HepG2 (cell line): ENCODE results near the gene BRIP1. TPM values are rescaled to one million over a fixed set of nuclear protein-coding genes. Genes with fewer than 3 reads are reported as not detected.

Experiments
- ATAC-seq: fragments of 200-7000 bp; cut with Tn5 transposase; 3 replicates; pipeline ENCODE4 v1.9.1; 2020; ENCODE audit warnings: mild to moderate bottlenecking, moderate library complexity
- BruUV-seq: library from RNA; stranded (reverse); fragments of 400-500 nt; replicated peaks from 2 replicates; lab custom pipeline; 2021; lab: Mats Ljungman, UMichigan
- CTCF ChIA-PET: fragments of 300-600 bp; formaldehyde crosslinking; extraction: SDS; loops from one replicate; lab custom pipeline; 2021; ENCODE audit warnings: low total read pairs, inconsistent platforms, low intra/inter-chr PET ratio; lab: Yijun Ruan, JAX
- POLR2A ChIA-PET: fragments of 350-600 bp; sonication (Branson Sonifier 250); formaldehyde crosslinking; loops from one replicate; lab custom pipeline; 2020; ENCODE audit warnings: antibody characterized with exemption, inconsistent platforms; lab: Yijun Ruan, JAX
- DNase-seq: peaks from one replicate; pipeline ENCODE4 v3.0.0-alpha.2; 2015; ENCODE audit warnings: low spot score
- FAIRE-seq: peaks from 3 replicates; lab custom pipeline; 2011; peaks lifted over from hg19 to GRCh38; lab: Jason Lieb, UNC
- H2AFZ ChIP-seq: one replicate; pipeline ENCODE4 v1.6.1; 2011; ENCODE audit warnings: low read length, inconsistent platforms
- H3K27ac ChIP-seq: fragments of 300-600 bp; 3 replicates; pipeline ENCODE4 v1.8.0; 2011; ENCODE audit warnings: mixed run types, mild to moderate bottlenecking, mixed read lengths, low read length, inconsistent platforms; ENCODE audit not compliant: insufficient read depth; ENCODE audit errors: extremely low read length
- H3K27me3 ChIP-seq, 2 experiments: fragments of 200-600 bp in 1 of 2; 2 replicates in 1 of 2; 3 replicates in 1 of 2; pipeline versions ENCODE4 v1.6.0 to v1.8.0; 2011; ENCODE audit warnings: low read length in 2 of 2, mild to moderate bottlenecking in 2 of 2, moderate library complexity in 2 of 2, inconsistent platforms in 1 of 2; ENCODE audit not compliant: insufficient read depth in 2 of 2, control insufficient read depth in 1 of 2
- H3K36me3 ChIP-seq, 2 experiments: fragments of 200-600 bp in 1 of 2; replicated peaks in 1 of 2; 2 replicates in 1 of 2; 3 replicates in 1 of 2; pipeline versions ENCODE4 v1.5.1 to v1.8.0; 2011; ENCODE audit warnings: low read length in 2 of 2, inconsistent platforms in 1 of 2; ENCODE audit not compliant: insufficient read depth in 2 of 2, control insufficient read depth in 1 of 2
- H3K4me1 ChIP-seq: 2 replicates; pipeline ENCODE4 v1.5.1; 2012; ENCODE audit warnings: low read length, inconsistent platforms; ENCODE audit not compliant: insufficient read depth
- H3K4me2 ChIP-seq: 2 replicates; pipeline ENCODE4 v1.6.0; 2011; ENCODE audit warnings: low read depth, low read length, inconsistent platforms
- H3K4me3 ChIP-seq, 3 experiments: fragments of 200-600 bp in 1 of 3; sonication (generic), shearing (Covaris generic) in 1 of 3; replicated peaks in 1 of 3; 2 replicates each; pipeline ENCODE4 v1.5.1; 2011 to 2016; ENCODE audit warnings: low read length in 3 of 3, inconsistent platforms in 2 of 3, low read depth in 2 of 3, mild to moderate bottlenecking in 2 of 3, control low read depth in 1 of 3, mixed read lengths in 1 of 3; ENCODE audit not compliant: insufficient read depth in 1 of 3
- H3K79me2 ChIP-seq: one replicate; pipeline ENCODE4 v1.6.1; 2011; ENCODE audit warnings: low read length, inconsistent platforms; ENCODE audit not compliant: insufficient read depth
- H3K9ac ChIP-seq: 2 replicates; pipeline ENCODE4 v1.6.0; 2011; ENCODE audit warnings: mild to moderate bottlenecking, low read depth, low read length, inconsistent platforms; ENCODE audit not compliant: insufficient read depth
- H3K9me3 ChIP-seq: 2 replicates; pipeline ENCODE4 v1.5.1; 2012; ENCODE audit warnings: mild to moderate bottlenecking, low read length
- H4K20me1 ChIP-seq: 2 replicates; pipeline ENCODE4 v1.6.0; 2011; ENCODE audit warnings: inconsistent platforms, mild to moderate bottlenecking, low read length, moderate library complexity; ENCODE audit not compliant: insufficient read depth
- EP300 ChIP-seq, 3 experiments: sonication (generic) in 1 of 3; formaldehyde crosslinking in 1 of 3; IDR thresholded peaks; 2 replicates each; pipeline versions ENCODE4 v1.5.1 to v1.6.1; 2011 to 2020; ENCODE audit warnings: low read depth in 2 of 3, low read length in 2 of 3, borderline replicate concordance in 1 of 3, improper control_type of control experiment in 1 of 3, mild to moderate bottlenecking in 1 of 3, missing genetic modification reagents in 1 of 3, moderate library complexity in 1 of 3
- NFKB2 ChIP-seq: sonication (generic); formaldehyde crosslinking; IDR thresholded peaks from 2 replicates; pipeline ENCODE4 v1.4.0; 2020; ENCODE audit warnings: missing genetic modification reagents, borderline replicate concordance
- NPAS2 ChIP-seq: sonication (generic); formaldehyde crosslinking; IDR thresholded peaks from 2 replicates; pipeline ENCODE4 v1.8.0; 2022; ENCODE audit warnings: mild to moderate bottlenecking, missing genetic modification reagents, borderline replicate concordance
- RELA ChIP-seq: sonication (generic); formaldehyde crosslinking; IDR thresholded peaks from 2 replicates; pipeline ENCODE4 v1.4.0; 2020; ENCODE audit warnings: missing genetic modification reagents
- TIGD3 ChIP-seq: sonication (generic); formaldehyde crosslinking; IDR thresholded peaks from 2 replicates; pipeline ENCODE4 v1.5.1; 2020; ENCODE audit warnings: mild to moderate bottlenecking, missing genetic modification reagents, borderline replicate concordance
- ZNF383 ChIP-seq: sonication (generic); formaldehyde crosslinking; IDR thresholded peaks from 2 replicates; pipeline ENCODE4 v1.4.0; 2020; ENCODE audit warnings: missing genetic modification reagents, mild to moderate bottlenecking, borderline replicate concordance
- ZNF775 ChIP-seq: sonication (generic); formaldehyde crosslinking; IDR thresholded peaks from 2 replicates; pipeline ENCODE4 v1.4.0; 2020; ENCODE audit warnings: missing genetic modification reagents, mild to moderate bottlenecking, moderate library complexity, borderline replicate concordance
- WGBS: methylation state at CpG from one replicate; pipeline ENCODE4 v1.1.6; 2017; ENCODE audit warnings: low lambda C conversion rate; 5-methylcytosine and 5-hydroxymethylcytosine counted together
- in situ Hi-C: cut with HindIII; loops from 2 replicates; pipeline ENCODE4 v1.10.0; 2017; ENCODE audit warnings: low pct_unique_long_range_greater_than_20kb; ENCODE audit not compliant: extremely low pct_ligation_motif_present
- intact Hi-C: fragments of 100-400 bp; cut with micrococcal nuclease; formaldehyde crosslinking; loops from one replicate; pipeline ENCODE4 v1.10.0; 2022; ENCODE audit not compliant: unreplicated experiment
- polyA plus RNA-seq, 8 experiments: library from polyadenylated mRNA; depleted of rRNA in 3 of 8; stranded (reverse) in 7 of 8; unstranded in 1 of 8; fragments of >200 nt; fragmentation: Illumina TruSeq in 4 of 8; extraction: Trizol in 4 of 8; gene quantifications; 2 replicates each; pipeline versions ENCODE4 v1.2.1 to v1.2.3, GENCODE V29; 2011 to 2016; ENCODE audit warnings: low read depth in 4 of 8, missing spikeins in 1 of 8, mixed read lengths in 1 of 8; ENCODE audit not compliant: insufficient read depth in 1 of 8
- total RNA-seq, 5 experiments: library from RNA; depleted of rRNA; stranded (reverse); fragments of >200 nt; fragmentation: Illumina TruSeq; extraction: Trizol; gene quantifications; 2 replicates each; pipeline ENCODE4 v1.2.3, GENCODE V29; 2016; ENCODE audit warnings: low read depth in 1 of 5
- TF ChIP-seq, protein P1 (sequence below): fragments of 450-650 bp; IDR thresholded peaks from 2 replicates; pipeline ENCODE4 v1.6.1; 2016
- TF ChIP-seq, protein P2 (sequence below): sonication (generic); formaldehyde crosslinking; IDR thresholded peaks from 2 replicates; pipeline ENCODE4 v1.4.0; 2020; ENCODE audit warnings: mild to moderate bottlenecking, low read depth, missing genetic modification reagents
- TF ChIP-seq, protein P3 (sequence below): sonication (generic); formaldehyde crosslinking; IDR thresholded peaks from one replicate; pipeline ENCODE4 v1.5.1; 2020; ENCODE audit warnings: mild to moderate bottlenecking, missing genetic modification reagents; ENCODE audit errors: not compliant biosample characterization

Gene BRIP1
- total and polyA plus RNA-seq, 2 of the 13 experiments (the other 11 are each of a cell fraction or from before 2014, with no cell fraction given) = 3.8 to 27.7 TPM

- no peak overlapping the region for H3K9ac ChIP-seq
- WGBS = 95% methylated on average over 4 of the region's 4 CpGs
- no peaks in the 10 kb centered on the region for H3K27me3 ChIP-seq
- H3K4me3 ChIP-seq = no peak overlapping the region
- in situ Hi-C loops = no loop called here
- H3K79me2 ChIP-seq = no peaks in the 10 kb centered on the region
- no peaks in the 10 kb centered on the region for H4K20me1 ChIP-seq
- intact Hi-C loops = no loop called here
- DNase-seq = no peak
- no peak overlapping the region for H2AFZ ChIP-seq
- FAIRE-seq = no peak
- H3K36me3 ChIP-seq = peaks cover 2 to 13% of the 10 kb centered on the region in 2 experiments
- no TSS peak for BruUV-seq
- no peak overlapping the region for H3K27ac ChIP-seq
- ATAC-seq = no peak
- ChIA-PET CTCF (no interaction called here), POLR2A (no interaction called here)
- H3K4me1 ChIP-seq = no peaks in the 10 kb centered on the region
- H3K9me3 ChIP-seq = no peaks in the 10 kb centered on the region
- H3K4me2 ChIP-seq = no peak overlapping the region
- TF ChIP-seq NFKB2 (no peak), ZNF383 (CRISPR knock-in tag) (no peak), TIGD3 (CRISPR knock-in tag) (no peak), ZNF775 (CRISPR knock-in tag) (no peak), RELA (CRISPR knock-in tag) (no peak), EP300 (IDR thresholded peaks at IDR 0.05; ENCODE audit: low read depth in 2 of 2, low read length in 2 of 2) (no peak), EP300 (CRISPR knock-in tag; IDR thresholded peaks at IDR 0.05; ENCODE audit: borderline replicate concordance) (no peak), NPAS2 (CRISPR knock-in tag) (no peak)
- TF ChIP-seq, protein P1, sequence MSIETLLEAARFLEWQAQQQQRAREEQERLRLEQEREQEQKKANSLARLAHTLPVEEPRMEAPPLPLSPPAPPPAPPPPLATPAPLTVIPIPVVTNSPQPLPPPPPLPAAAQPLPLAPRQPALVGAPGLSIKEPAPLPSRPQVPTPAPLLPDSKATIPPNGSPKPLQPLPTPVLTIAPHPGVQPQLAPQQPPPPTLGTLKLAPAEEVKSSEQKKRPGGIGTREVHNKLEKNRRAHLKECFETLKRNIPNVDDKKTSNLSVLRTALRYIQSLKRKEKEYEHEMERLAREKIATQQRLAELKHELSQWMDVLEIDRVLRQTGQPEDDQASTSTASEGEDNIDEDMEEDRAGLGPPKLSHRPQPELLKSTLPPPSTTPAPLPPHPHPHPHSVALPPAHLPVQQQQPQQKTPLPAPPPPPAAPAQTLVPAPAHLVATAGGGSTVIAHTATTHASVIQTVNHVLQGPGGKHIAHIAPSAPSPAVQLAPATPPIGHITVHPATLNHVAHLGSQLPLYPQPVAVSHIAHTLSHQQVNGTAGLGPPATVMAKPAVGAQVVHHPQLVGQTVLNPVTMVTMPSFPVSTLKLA = no peak
- TF ChIP-seq, protein P2, sequence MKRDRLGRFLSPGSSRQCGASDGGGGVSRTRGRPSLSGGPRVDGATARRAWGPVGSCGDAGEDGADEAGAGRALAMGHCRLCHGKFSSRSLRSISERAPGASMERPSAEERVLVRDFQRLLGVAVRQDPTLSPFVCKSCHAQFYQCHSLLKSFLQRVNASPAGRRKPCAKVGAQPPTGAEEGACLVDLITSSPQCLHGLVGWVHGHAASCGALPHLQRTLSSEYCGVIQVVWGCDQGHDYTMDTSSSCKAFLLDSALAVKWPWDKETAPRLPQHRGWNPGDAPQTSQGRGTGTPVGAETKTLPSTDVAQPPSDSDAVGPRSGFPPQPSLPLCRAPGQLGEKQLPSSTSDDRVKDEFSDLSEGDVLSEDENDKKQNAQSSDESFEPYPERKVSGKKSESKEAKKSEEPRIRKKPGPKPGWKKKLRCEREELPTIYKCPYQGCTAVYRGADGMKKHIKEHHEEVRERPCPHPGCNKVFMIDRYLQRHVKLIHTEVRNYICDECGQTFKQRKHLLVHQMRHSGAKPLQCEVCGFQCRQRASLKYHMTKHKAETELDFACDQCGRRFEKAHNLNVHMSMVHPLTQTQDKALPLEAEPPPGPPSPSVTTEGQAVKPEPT (CRISPR knock-in tag) = no peak
- TF ChIP-seq, protein P3, sequence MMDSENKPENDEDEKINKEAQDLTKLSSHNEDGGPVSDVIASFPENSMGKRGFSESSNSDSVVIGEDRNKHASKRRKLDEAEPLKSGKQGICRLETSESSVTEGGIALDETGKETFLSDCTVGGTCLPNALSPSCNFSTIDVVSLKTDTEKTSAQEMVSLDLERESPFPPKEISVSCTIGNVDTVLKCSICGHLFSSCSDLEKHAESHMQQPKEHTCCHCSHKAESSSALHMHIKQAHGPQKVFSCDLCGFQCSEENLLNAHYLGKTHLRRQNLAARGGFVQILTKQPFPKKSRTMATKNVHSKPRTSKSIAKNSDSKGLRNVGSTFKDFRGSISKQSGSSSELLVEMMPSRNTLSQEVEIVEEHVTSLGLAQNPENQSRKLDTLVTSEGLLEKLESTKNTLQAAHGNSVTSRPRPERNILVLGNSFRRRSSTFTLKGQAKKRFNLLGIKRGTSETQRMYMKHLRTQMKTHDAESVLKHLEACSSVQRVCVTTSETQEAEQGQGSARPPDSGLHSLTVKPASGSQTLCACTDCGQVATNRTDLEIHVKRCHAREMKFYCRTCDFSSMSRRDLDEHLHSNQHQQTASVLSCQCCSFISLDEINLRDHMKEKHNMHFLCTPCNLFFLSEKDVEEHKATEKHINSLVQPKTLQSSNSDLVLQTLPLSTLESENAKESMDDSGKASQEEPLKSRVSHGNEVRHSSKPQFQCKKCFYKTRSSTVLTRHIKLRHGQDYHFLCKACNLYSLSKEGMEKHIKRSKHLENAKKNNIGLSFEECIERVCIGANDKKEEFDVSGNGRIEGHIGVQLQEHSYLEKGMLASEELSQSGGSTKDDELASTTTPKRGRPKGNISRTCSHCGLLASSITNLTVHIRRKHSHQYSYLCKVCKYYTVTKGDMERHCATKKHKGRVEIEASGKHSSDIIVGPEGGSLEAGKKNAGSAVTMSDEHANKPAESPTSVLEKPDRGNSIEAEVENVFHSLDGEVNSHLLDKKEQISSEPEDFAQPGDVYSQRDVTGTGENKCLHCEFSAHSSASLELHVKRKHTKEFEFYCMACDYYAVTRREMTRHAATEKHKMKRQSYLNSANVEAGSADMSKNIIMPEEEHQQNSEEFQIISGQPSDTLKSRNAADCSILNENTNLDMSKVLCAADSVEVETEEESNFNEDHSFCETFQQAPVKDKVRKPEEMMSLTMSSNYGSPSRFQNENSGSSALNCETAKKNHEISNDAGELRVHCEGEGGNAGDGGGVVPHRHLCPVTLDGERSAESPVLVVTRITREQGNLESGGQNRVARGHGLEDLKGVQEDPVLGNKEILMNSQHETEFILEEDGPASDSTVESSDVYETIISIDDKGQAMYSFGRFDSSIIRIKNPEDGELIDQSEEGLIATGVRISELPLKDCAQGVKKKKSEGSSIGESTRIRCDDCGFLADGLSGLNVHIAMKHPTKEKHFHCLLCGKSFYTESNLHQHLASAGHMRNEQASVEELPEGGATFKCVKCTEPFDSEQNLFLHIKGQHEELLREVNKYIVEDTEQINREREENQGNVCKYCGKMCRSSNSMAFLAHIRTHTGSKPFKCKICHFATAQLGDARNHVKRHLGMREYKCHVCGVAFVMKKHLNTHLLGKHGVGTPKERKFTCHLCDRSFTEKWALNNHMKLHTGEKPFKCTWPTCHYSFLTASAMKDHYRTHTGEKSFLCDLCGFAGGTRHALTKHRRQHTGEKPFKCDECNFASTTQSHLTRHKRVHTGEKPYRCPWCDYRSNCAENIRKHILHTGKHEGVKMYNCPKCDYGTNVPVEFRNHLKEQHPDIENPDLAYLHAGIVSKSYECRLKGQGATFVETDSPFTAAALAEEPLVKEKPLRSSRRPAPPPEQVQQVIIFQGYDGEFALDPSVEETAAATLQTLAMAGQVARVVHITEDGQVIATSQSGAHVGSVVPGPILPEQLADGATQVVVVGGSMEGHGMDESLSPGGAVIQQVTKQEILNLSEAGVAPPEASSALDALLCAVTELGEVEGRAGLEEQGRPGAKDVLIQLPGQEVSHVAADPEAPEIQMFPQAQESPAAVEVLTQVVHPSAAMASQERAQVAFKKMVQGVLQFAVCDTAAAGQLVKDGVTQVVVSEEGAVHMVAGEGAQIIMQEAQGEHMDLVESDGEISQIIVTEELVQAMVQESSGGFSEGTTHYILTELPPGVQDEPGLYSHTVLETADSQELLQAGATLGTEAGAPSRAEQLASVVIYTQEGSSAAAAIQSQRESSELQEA (CRISPR knock-in tag) = no peak
Observed at GRCh38 chr17:61816538-61816937, 46.8 kb downstream of the BRIP1 start.
